Measurements from ENCODE around the gene POU3F2.

POU3F2 gene

DNA sequence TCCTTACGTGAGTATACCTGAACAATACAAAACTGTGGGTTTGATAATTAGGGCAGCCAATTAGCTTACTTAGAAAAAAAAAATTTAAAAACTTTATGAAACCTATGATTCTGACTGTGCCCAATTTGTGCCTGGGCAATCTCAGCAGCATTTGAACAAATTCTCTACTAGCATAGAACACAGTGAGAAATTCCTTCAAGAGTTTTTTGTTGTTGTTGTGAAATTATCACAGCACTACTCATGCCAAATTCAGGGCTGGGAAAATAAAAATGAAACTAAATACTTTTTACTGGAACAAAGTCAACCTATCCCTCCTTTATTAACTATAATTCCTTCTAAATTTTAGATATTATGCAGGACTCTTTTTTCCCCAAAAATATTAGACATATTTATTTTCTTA lies 42.9 kb downstream of the POU3F2 start:
- in situ Hi-C loops (cut with HindIII; ENCODE audit: low sequenced_read_pairs) = no loop called here
- no peak for TF ChIP-seq CTCF (IDR thresholded peaks at IDR 0.05; ENCODE audit: low read depth, low read length)
- no peak for DNase-seq (ENCODE audit: low read depth, low spot score)
- no peak overlapping the region for H3K4me3 ChIP-seq (ENCODE audit: low read depth, low read length)

DNA sequence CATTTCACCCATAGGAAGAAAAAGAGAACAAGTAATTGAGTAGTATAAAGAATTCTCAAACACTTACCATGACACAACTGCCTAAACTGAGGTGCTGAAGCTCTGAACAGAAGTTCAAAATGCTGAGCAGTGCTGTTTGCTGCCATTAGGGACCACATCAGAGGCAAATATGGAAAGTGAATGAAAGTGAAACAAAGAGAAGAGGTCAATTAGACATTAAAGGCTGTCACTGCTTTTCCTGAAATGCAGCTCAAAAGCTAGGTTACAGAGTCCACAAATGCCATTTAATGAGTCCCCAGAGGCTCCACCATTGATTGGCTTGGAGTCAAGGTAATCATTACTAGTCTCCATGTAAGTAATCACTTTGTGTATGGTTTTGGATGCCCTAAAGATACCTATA lies 46.1 kb downstream of the POU3F2 start:
- DNase-seq (ENCODE audit: low read depth, low spot score) = no peak
- H3K4me3 ChIP-seq (ENCODE audit: low read depth, low read length) = no peak overlapping the region
- in situ Hi-C loops (cut with HindIII; ENCODE audit: low sequenced_read_pairs) = no loop called here
- TF ChIP-seq CTCF (IDR thresholded peaks at IDR 0.05; ENCODE audit: low read depth, low read length) = no peak

DNA sequence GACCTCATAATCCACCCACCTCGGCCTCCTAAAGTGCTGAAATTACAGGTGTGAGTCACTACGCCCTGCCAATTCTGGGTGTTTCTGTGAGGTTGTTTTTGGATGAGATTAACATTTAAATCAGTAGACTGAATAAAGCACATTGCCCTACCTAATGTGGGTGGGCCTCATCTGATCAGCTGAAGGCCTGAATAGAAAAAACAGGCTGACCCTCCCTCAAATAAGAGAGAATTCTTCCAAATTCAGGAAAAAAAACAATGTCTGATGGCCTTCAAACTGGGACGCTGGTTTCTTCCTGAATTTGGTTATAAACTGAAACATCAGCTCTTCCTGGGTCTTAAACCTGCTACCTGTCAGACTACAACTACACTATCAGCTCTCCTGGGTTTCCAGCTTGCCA lies 51.0 kb downstream of the POU3F2 start:
- no peak for TF ChIP-seq CTCF (IDR thresholded peaks at IDR 0.05; ENCODE audit: low read depth, low read length)
- H3K4me3 ChIP-seq (ENCODE audit: low read depth, low read length) = no peak overlapping the region
- no peak for DNase-seq (ENCODE audit: low read depth, low spot score)
- in situ Hi-C loops (cut with HindIII; ENCODE audit: low sequenced_read_pairs) = no loop called here

DNA sequence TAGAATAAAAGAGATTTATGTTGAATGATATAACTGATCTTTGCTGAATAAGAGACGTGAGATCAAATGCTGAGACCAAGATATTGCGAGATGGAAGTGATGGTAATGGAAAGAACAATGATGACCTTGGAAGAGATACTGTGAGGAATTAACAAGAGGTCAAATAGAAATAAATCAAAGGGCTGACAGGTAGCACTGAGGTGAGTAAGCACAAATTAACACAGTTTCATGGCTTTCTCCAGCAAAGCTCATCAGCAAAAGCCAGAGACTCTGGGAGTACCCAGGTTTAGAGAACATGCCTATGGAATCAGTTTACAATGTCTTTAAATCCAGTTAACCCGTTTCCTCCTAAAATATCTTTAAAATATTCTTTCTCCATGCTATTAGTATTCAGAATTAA lies 53.3 kb downstream of the POU3F2 start:
- in situ Hi-C loops (cut with HindIII; ENCODE audit: low sequenced_read_pairs) = no loop called here
- H3K4me3 ChIP-seq (ENCODE audit: low read depth, low read length) = no peak overlapping the region
- no peak for TF ChIP-seq CTCF (IDR thresholded peaks at IDR 0.05; ENCODE audit: low read depth, low read length)
- DNase-seq (ENCODE audit: low read depth, low spot score) = no peak

All from astrocyte of the spinal cord (primary cell).